Left forelimb (tissue), 1 donor: ENCODE data around the gene TUBB1.

Source experiments
- DNase-seq: peaks from one replicate; pipeline ENCODE4 v3.0.0-alpha.2; 2018; ENCODE audit warnings: low spot score

TUBB1 gene

DNA sequence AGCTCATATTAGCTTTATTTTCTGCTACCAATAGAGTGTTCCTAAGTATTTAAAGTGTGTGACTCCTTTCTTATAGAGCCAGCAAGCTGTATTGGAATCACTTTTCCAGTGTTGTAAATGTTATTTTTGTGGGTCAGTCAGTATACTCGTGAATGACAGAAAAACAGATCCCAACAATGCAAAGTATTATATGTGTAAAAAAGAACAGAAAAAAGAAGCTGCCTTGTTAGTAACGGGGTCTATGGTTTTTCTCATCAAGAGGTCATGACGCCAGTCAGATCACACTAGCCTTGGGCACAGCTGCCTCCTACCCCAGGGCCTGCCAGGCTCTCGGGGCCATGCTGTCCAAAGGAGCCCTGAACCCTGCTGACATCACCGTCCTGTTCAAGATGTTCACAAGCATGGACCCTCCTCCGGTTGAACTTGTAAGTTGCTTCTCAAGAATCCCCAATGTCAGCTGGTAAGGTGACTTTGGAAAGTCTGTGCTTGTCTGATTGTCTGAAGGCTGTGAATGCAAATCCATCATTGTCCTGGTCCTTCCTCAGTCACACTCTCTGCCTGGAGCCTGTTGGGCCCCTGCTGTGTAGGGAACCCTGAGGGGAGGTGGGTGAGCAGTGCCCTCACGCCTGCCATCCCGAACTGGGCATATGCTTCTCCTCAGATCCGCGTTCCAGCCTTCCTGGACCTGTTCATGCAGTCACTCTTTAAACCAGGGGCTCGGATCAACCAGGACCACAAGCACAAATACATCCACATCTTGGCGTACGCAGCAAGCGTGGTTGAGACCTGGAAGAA is 28.4 kb upstream of the TUBB1 start:
- DNase-seq: no peak

DNA sequence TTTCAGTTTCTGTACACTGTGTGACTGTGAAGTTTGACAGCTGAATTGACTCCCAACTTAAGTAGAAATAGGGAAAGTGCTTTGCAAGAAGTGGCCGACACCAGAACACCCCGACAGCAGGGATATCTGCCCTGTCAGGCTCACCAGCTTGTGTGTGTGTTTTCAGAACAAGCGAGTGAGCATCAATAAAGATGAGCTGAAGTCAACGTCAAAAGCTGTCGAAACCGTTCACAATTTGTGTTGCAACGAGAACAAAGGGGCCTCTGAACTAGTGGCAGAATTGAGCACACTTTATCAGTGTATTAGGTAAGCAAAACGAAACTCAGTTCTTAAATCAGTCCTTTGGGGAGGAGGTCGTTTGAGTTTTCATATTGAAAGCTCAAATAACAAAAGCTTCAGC is 27.5 kb upstream of the TUBB1 start:
- DNase-seq: no peak

DNA sequence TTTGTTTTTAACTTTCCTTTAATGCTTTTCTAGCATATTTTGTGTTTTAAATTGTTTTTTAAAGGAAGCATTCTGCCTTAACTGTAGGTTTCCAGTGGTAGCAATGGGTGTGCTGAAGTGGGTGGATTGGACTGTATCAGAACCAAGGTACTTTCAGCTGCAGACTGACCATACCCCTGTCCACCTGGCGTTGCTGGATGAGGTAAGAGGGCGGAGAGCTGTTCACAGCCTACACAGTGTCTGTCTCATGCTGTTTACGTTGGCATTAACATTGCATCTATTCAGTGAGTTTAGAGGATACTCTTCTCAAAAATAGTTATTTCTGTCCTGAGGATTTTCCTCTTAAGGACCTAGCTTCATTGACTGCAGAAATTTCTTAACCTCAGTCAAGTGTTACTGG is 26.3 kb upstream of the TUBB1 start:
- DNase-seq: no peak

DNA sequence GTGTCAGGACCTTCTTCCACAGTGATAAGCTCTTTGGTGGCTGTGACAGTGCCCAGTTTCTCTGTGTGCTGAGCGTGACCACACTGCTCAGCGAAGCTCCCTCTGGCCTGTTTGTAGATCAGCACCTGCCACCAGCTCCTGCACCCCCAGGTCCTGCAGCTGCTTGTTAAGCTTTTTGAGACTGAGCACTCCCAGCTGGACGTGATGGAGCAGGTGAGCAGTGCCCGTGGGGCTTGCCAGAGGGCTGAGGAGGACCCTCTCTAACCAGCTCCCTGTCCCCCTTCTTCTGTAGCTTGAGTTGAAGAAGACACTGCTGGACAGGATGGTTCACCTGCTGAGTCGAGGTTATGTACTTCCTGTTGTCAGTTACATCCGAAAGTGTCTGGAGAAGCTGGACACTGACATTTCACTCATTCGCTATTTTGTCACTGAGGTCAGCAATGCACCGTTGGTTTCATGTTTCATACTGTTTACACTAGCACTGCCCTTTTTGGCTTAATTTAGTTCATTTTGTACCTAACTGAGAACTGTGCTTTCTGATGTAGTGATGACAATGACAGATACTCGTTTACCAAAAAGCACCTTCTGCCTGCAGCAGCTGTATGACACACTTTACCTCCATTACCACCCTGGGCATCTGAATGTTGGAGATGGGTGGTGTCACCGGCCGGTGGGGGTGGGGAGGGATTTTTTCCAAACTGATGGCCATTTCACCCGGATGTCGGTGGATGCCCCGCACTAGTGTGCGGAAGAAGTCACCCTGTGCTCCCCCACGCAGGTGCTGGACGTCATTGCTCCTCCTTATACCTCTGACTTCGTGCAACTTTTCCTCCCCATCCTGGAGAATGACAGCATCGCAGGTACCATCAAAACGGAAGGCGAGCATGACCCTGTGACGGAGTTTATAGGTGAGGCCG is 25.6 kb upstream of the TUBB1 start:
- DNase-seq: no peak

DNA sequence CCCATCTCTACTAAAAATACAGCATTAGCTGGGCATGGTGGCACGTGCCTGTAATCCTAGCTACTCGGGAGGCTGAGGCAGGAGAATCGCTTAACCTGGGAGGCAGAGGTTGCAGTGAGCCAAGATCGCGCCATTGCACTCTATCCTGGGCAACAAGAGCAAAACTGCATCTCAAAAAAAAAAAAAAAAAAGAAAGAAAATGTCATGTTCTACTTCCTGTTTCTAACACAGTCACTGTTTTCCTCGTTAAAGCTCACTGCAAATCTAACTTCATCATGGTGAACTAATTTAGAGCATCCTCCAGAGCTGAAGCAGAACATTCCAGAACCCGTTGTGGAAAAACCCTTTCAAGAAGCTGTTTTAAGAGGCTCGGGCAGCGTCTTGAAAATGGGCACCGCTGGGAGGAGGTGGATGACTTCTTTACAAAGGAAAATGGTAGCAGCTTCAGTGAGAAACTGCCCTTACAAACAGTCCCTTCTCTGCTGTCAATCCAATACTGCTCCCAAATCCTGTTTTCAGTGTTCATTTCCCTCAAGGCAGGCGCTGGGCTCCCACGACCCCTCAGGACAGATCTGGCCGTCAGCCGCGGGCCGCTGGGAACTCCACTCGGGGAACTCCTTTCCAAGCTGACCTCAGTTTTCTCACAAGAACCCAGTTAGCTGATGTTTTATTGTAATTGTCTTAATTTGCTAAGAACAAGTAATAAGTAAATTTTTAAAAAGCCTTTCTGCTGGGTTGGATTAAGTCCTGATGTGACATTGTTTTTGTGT is 24.7 kb upstream of the TUBB1 start:
- no peak for DNase-seq

DNA sequence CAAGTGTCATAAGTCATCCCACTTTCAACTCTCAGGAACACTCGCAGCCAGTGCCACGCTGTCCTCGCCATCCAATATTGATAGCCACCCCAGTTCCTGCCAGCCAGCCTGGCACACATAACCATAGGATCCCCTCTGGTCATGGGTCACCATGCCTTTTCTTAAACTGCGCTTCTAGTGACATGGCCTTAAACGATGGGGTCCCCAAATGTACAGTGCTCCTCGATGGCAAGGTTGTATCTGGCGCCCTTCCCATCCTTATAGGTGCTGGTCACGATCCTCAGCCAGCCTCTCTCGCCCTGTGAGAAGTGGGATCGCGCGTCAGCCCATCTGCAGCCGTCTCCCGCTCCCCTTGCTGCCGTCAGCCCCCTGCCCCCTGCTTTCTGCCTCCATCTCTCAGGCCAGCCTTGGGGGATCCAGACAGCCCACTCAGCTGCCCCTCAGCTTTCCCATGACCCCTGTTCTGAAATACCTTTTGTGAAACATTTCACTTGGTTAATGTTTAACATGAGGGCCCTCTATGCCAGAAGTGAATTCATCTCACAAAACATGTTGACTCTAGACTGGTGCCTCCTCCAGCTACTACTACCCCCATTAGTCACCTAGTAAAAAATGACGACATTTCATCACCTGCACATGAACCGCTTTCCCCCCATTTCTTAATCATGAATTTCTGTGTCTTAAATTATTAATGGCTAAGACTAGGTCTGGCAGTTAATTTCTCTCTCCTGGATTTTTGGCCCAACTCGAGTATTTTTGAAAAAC is 23.6 kb upstream of the TUBB1 start:
- DNase-seq: no peak

DNA sequence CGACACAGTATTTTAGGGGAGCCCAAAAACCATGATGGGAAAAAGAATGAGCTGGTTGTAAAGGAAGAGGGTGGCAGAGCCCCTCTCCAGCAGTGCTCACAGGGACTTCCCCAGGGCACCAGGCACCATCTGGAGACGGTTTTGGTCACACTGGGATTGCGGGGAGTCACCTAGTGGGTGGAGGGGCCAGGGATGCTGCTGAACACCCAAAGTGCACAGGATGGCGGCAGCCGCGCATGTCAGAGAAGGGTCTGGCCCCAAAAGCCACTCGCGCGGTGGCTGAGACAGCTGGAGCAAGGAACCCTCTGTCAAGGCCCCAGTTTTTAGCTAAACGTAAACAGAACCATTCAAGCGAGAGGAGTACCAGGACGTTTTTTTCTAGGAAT is 23.0 kb upstream of the TUBB1 start:
- no peak for DNase-seq

DNA sequence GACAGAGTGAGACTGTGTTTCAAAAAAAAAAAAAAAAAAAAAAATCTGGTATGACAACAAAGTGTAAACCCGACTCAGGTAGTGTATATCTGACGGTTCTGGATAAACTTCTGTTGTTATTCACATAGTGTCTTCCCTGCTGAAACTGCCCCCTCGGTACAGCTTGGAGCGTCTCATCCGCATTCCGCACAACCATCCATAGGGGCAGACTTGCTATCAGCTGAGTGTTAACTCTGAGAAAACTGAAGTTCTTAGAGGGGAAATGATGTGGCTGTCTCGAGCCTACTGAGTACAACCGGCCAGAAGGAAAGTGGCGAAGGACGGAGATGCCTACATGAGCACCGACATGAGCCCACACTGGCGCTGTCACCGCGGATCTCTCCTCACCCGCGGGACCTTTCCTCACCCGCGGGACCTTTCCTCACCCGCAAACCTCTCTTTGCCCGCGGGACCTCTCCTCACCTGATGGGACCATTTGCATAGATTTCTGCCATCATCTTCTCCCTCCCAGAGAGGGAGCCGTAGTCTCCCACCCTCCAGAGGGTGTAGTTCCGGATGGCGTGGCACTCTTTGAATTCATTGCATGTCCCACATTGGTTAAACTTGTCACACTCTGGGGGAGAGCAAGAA is 22.0 kb upstream of the TUBB1 start:
- DNase-seq: no peak

DNA sequence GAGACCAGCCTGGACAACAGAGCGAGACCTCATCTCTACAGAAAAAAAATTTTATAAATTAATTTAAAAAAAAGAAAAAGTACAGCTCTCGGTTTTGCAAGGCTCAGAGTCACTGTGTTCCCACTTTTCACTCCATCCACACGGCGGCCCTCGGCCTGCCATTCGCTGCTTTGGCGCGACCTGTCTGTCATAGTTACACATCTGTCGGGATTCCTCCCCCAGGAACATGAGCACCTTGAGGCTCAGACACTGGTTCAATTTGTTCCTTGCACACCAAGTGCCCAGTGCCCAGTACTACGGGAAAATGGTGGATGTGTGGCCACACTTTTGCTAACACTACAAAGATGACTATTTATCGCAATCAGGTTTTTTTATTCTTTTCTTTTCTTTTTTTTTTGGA is 20.6 kb upstream of the TUBB1 start:
- DNase-seq: no peak

DNA sequence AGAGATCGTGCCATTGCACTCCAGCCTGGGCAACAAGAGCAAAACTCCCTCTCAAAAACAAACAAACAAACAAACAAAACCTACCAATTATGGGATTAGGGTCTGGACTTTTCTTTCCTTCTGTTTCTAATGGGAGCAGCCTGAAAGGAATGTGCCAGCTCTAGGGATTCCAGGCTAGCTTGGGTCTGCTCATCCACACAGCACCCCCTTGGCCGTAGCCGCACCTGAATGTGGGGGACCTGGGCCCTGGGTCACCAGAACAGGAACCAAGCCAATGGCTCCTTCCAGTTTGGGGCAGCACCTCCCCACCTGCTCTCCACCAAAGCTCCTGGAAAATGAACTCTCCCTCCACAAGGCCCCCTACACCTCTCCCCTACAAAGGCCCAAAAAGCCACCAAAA is 18.9 kb upstream of the TUBB1 start:
- DNase-seq: no peak

DNA sequence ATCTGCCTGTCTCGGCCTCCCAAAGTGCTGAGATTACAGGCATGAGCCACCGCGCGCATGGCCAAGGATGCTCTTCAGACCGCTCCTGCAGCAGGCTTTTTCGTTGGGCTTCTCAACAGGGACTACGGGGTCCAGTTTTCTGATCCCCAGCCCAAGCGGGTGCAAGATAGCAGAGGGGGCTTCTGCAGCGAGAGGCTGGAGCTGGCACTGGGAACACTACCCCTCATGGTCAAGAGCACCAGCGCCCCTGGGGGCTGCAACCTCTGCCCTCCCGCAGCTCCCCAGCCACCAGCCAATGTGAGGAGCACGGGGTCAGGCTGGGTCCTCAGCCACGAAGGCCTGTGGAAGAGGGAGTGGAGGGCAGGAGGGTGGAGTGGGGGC is 18.2 kb upstream of the TUBB1 start:
- DNase-seq: no peak

DNA sequence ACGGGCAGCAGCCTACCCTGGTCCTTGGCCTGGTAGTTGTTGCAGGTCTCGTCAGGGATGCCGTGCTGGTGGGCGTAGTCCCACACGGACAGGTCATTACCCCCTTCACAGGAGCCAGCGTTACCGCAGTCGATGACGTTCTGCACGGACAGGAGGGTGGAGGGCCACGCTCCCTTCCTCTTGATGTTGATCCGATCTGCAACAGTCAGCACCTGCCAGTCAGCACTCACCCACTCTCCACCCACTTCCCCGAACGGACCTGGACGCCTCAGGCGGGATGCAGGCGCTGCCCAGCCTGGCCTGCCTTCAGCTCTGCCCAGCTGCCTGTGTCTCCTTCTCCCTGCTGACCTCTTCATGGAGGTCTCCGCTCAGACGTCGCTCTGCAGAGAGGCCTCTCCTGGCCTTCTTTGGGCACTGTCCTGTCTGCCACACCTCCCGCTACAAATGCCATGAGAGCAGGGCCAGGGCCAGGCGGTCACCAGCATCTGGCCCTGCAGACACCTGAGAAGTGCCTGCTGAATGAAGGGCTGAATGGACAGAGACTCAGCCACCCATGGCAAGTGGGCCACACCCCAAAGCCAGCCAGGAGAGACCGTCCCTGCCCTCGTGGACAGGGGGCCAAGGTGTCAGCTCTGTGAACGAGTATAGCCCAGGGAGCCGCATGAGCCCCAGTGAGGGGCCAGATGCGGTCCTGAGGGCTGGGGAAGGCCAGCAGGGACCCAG is 17.6 kb upstream of the TUBB1 start:
- no peak for DNase-seq

DNA sequence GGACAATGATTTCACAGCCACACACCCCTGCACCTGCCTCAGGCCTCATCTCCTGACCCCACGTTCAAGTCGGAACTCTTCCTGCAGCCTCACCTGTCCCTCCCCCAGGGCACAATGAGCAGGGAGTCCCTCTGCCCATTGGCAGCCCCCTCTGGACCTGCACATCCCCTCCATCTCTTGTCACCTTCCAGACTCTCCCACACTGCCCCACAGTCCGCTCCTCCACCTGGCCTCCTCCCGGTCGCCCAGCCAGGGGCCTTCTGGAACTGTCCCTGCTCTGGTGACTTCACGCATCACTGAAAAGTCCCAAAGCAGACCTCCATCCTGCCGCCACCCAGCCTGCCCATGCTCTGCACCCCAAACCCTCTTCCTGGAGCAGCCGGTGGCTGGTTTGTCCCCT is 16.8 kb upstream of the TUBB1 start:
- no peak for DNase-seq

DNA sequence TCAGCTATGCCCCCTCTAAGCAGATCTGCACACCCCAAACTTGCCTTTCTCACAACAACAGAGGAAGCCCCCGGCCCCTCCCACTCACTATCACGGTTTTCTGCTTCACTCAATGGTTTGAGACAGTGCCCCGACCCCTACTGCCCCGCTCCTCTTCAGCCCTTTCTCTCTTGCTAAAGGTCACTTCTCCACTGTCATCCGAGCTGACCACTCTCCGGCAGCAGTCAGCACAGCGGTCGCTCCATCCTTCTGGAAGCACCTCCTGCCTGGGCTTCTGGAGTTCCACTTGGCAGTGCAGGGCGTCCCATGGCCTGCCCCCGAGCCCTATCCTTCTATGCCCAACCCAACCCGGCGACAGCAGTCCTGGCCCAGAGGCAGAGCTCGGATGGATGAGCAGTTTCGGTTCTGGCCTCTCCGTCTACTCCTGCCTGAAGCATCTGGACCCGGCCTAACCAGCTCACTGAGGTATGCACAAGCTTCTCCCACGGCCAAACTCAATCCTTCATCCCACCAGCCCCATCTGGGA is 16.3 kb upstream of the TUBB1 start:
- DNase-seq: no peak

DNA sequence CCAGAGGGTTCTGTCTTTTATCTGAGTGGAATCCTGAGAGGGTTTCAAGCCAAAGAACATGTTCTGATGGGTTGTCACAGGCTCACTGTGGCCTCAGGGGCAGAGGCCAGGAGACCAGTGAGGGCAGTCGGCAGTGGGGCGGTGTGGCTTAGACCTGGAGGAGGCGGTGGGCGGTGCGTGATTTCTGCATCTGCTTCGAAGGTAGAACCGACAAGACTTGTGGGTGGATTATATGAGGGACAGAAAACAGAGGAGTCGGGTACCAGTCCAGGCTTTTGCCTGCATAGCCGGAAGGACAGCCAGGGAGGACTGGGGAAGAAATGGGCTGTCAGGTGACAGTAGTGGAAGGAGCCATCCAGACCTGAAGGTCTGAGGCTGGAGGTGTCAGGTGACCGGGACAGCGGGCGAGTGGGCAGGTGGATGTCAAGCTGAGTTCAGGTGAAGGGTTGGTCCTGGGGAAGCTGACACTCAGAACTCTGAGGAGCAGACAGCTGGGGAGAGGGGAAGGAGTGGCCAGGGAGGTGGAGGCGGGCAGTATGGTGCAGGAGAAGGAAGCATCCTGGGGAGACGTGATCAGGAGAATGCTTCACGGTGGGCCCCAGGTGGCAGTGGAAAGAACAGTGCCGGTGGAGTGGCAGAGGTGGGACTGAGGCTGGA is 15.3 kb upstream of the TUBB1 start:
- DNase-seq: no peak

DNA sequence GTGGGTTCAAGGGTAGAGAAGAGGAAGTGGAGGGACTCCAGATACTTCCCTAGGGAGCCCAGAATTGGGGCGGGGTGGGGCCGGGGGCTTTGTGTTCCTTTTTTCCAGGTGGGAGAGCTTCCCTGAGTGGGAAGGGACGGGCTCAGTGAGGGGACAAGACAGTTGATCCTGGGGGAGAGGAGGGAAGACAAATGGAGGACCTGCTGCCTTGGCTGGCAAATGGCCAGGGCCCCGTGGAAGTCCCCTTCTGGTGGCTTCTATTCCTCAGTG is 14.8 kb upstream of the TUBB1 start:
- no peak for DNase-seq

DNA sequence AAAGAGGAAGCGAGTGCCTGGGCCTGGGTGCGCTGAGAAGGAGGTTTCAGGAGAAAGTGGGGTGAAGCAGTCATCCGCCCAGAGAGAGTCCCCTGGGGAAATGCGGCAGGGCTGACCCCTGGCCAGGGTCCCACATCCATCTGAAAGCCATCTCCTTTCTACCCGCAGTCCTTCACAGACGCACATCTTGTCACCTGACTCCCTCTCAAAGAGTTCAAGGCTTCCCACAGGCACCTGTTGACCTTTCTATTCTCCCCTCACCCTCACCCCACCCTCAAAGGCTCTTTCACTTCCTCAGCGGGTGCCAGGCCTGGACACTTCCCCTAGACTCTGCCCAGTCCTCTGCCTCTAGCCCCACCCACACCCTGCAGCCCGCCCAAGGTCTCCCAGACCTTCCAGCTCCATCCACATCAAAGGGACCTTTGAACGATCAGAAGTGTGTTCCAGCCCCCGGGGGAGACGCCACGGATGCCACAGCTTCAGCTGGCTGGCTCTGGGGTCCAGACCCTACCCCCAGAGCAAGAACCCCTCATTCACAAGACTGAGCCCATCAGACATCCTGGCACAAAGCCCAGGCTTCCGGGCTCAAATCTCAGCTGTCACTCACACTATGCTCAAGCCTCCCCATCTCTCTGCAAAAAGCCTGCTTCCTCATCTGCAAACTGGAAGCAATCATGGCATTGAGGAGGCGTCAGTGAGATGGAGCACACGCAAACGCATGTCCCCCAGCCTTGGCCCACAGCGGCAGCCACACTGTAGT is 14.3 kb upstream of the TUBB1 start:
- DNase-seq: no peak

DNA sequence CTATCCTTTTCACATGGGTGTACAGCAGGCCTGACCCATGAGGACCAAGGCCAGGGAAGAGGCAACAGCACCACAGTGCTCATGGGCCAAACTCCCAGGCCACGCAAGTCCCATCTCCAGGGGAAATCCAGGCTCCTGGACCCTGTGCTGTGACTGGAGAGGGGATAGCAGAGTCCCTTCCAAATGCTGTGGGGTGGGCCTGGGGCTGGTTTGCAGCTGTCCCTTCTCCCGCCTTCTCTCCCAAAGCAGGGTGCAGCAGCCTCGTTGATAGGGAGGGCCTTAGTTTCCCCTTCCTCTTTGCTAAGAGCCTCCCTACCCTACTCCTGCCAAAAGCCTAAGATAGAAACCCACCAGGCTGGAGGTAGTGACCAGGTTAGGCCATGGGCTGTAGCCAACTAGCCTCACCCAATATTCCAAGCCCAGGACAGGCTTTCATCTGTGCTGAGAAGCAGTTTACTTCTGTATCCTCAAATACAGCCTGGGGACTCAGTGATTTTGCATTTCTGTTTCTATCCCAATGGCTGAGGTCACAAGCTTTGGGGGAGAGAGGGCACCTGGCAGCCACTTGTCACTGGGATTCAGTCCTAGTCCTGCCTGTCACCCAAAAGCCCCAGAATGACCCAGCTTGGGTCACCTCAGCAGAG is 13.6 kb upstream of the TUBB1 start:
- no peak for DNase-seq
